ENCODE results near the gene CXCR3.
"Not testable (repeated sequence)": the region's sequence is repeated elsewhere in the genome, so short reads cannot be mapped to it uniquely, and the experiment has no call there.

Gene CXCR3

GRCh38 chrX:71616672-71617529, 1.4 kb downstream of the CXCR3 start:
- DNase-seq (ENCODE audit: insufficient read length, low spot score) (no peak), FAIRE-seq (no peak)
- no peak for TF ChIP-seq CTCF (IDR thresholded peaks at IDR 0.05; ENCODE audit: insufficient read depth, missing control alignments)

- FAIRE-seq (no peak), DNase-seq (ENCODE audit: insufficient read length, low spot score) (no peak)
- TF ChIP-seq CTCF (IDR thresholded peaks at IDR 0.05; ENCODE audit: insufficient read depth, missing control alignments) = no peak
Observed at GRCh38 chrX:71615954-71616353, 2.4 kb downstream of the CXCR3 start.

GRCh38 chrX:71615056-71615455, 3.3 kb downstream of the CXCR3 start:
- no peak for DNase-seq (ENCODE audit: insufficient read length, low spot score)
- TF ChIP-seq CTCF (IDR thresholded peaks at IDR 0.05; ENCODE audit: insufficient read depth, missing control alignments) = no peak
- no peak for FAIRE-seq

- TF ChIP-seq CTCF (IDR thresholded peaks at IDR 0.05; ENCODE audit: insufficient read depth, missing control alignments) = no peak
- FAIRE-seq (no peak), DNase-seq (ENCODE audit: insufficient read length, low spot score) (no peak)
Observed at GRCh38 chrX:71612256-71612655, 6.1 kb downstream of the CXCR3 start.

- not testable (repeated sequence) for DNase-seq (ENCODE audit: insufficient read length, low spot score); FAIRE-seq
Observed at GRCh38 chrX:71611736-71612135, 6.6 kb downstream of the CXCR3 start.

GRCh38 chrX:71609095-71609750, 9.1 kb downstream of the CXCR3 start:
- FAIRE-seq = no peak
- no peak for DNase-seq (ENCODE audit: insufficient read length, low spot score)
- no peak for TF ChIP-seq CTCF (IDR thresholded peaks at IDR 0.05; ENCODE audit: insufficient read depth, missing control alignments)

GRCh38 chrX:71607488-71607887, 10.8 kb downstream of the CXCR3 start:
- FAIRE-seq (no peak), DNase-seq (ENCODE audit: insufficient read length, low spot score) (no peak)
- no peak for TF ChIP-seq CTCF (IDR thresholded peaks at IDR 0.05; ENCODE audit: insufficient read depth, missing control alignments)

All from D721Med (cell line).